Transverse colon (tissue), 4 donors: ENCODE data around the gene IFRD2.

Source experiments
- CTCF ChIP-seq, 5 experiments: fragments of 200-600 bp in 3 of 5; fragments of 450-650 bp in 2 of 5; sonication (generic) in 3 of 5; IDR thresholded peaks; 1 replicate in 2 of 5; 2 replicates in 3 of 5; pipeline ENCODE4 v1.5.1; 2016 to 2017; ENCODE audit warnings: antibody characterized with exemption in 5 of 5, inconsistent platforms in 3 of 5, mild to moderate bottlenecking in 2 of 5, moderate library complexity in 1 of 5
- POLR2A ChIP-seq: fragments of 450-650 bp; IDR thresholded peaks from one replicate; pipeline ENCODE4 v1.6.1; 2016; ENCODE audit warnings: antibody characterized with exemption, mild to moderate bottlenecking, moderate library complexity
- POLR2AphosphoS5 ChIP-seq, 3 donors: sonication (generic); formaldehyde crosslinking; IDR thresholded peaks; one replicate each; pipeline ENCODE4 v1.6.1; 2016; ENCODE audit warnings: antibody characterized with exemption in 3 of 3

DNA sequence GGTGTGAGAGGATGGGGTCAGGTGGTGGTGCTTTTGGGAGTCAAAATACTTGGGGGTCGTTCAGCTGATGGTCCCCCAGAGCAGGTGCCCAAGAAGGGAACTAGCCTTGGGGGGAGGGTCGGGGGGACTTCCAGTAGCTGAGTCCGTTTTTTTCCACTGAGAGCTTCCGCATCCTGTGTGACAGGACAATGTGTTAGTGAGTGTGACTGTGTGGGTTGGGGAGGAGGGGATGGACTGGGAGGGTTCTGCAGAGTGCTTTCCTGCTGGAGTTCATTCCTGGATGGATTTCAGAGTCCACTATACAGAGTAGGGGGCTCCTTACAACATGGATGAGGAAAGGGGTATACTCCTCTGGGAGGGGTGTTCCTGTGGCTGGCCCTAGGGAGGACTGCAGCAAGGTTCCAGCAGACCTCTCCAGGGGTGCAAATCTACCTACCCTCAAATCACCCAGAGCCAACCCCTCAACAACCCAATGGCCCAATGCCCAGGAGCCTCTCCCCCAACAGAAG lies 30.9 kb upstream of the IFRD2 start:
- no peak for TF ChIP-seq CTCF (IDR thresholded peaks at IDR 0.05)
- no peak for TF ChIP-seq POLR2A
- no peak for TF ChIP-seq POLR2AphosphoS5 (IDR thresholded peaks at IDR 0.05)
